Hepatocyte (in vitro differentiated cells): ENCODE measurements around the gene HOXD9.

Experiments
- EZH2 ChIP-seq: fragments of 200-600 bp; sonication (generic); IDR thresholded peaks from 2 replicates; pipeline ENCODE4 v1.6.1; 2016; ENCODE audit warnings: antibody characterized with exemption, mild to moderate bottlenecking, borderline replicate concordance
- TF ChIP-seq, protein P1 (sequence below): fragments of 200-600 bp; sonication (generic); IDR thresholded peaks from 2 replicates; pipeline ENCODE4 v1.5.1; 2016; ENCODE audit warnings: antibody characterized with exemption, mild to moderate bottlenecking; ENCODE audit not compliant: poor library complexity

DNA sequence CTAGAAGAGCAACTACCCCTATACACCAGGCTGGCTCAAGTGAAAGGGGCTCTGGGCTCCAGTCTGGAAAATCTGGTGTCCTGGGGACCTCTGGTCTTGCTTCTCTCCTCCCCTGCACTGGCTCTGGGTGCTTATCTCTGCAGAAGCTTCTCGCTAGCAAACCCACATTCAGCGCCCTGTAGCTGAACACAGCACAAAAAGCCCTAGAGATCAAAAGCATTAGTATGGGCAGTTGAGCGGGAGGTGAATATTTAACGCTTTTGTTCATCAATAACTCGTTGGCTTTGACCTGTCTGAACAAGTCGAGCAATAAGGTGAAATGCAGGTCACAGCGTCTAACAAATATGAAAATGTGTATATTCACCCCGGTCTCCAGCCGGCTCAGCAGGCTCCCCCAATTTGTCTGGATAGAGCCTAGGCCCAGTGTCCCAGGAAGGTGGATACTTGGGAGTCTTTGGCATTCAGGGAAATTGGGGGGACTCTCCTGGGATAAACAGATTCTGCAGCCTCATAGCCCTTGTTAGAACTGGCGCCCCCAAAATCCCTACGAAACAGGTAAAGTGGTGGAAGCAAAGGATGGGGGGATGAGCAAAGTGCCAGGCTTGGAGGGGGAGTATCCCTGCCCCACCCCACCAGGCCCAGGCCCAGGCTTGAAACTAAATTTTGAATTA, 26.4 kb downstream of the HOXD9 start:
- no peak for TF ChIP-seq EZH2
- TF ChIP-seq, protein P1, sequence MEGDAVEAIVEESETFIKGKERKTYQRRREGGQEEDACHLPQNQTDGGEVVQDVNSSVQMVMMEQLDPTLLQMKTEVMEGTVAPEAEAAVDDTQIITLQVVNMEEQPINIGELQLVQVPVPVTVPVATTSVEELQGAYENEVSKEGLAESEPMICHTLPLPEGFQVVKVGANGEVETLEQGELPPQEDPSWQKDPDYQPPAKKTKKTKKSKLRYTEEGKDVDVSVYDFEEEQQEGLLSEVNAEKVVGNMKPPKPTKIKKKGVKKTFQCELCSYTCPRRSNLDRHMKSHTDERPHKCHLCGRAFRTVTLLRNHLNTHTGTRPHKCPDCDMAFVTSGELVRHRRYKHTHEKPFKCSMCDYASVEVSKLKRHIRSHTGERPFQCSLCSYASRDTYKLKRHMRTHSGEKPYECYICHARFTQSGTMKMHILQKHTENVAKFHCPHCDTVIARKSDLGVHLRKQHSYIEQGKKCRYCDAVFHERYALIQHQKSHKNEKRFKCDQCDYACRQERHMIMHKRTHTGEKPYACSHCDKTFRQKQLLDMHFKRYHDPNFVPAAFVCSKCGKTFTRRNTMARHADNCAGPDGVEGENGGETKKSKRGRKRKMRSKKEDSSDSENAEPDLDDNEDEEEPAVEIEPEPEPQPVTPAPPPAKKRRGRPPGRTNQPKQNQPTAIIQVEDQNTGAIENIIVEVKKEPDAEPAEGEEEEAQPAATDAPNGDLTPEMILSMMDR, result no peak
